ENCODE measurements around the gene RBM20.

- TF ChIP-seq PAX5 (IDR thresholded peaks at IDR 0.05; ENCODE audit: borderline replicate concordance, low read depth, low read length), result no peak
- no peak for TF ChIP-seq EZH2 (IDR thresholded peaks at IDR 0.05; ENCODE audit: borderline replicate concordance, control insufficient read depth, low read depth, low read length)
- TF ChIP-seq POLR2A (IDR thresholded peaks at IDR 0.05; ENCODE audit: low read depth, low read length), result no peak
- TF ChIP-seq HDAC2 (IDR thresholded peaks at IDR 0.05), result no peak
- no peak for TF ChIP-seq KDM1A (IDR thresholded peaks at IDR 0.05; ENCODE audit: borderline replicate concordance)
- TF ChIP-seq REST (IDR thresholded peaks at IDR 0.05; ENCODE audit: low read depth, low read length), result no peak
- no peak for TF ChIP-seq CTCF (IDR thresholded peaks at IDR 0.05 in 2 of 3, conservative IDR thresholded peaks at IDR 0.05 in 1 of 3; ENCODE audit: control insufficient read depth in 2 of 3, extremely low read depth in 1 of 3, insufficient read depth in 1 of 3, low read depth in 3 of 3, low read length in 3 of 3)
- TF ChIP-seq FOXM1 (IDR thresholded peaks at IDR 0.05; ENCODE audit: low read depth, low read length), result no peak
- TF ChIP-seq EP300 (IDR thresholded peaks at IDR 0.05; ENCODE audit: borderline replicate concordance in 1 of 2, control insufficient read depth in 1 of 2, low read depth in 2 of 2, low read length in 2 of 2), result no peak
- no peak for TF ChIP-seq SP1 (IDR thresholded peaks at IDR 0.05; ENCODE audit: low read depth, low read length)
- no peak for TF ChIP-seq HCFC1 (IDR thresholded peaks at IDR 0.05; ENCODE audit: low read length)
Observed at GRCh38 chr10:110647136-110647430, 2.9 kb downstream of the RBM20 start.

Data from GM12878 (cell line).